Mesothelial cell of epicardium (in vitro differentiated cells): Measurements from ENCODE around the gene KCNB1. TPM values are rescaled to one million over a fixed set of nuclear protein-coding genes. Genes with fewer than 3 reads are reported as not detected.

Source experiments
- DNase-seq, 2 experiments: peaks; one replicate each; pipeline ENCODE4 v3.0.0; 2021; ENCODE audit warnings: low spot score in 2 of 2; ENCODE audit not compliant: unreplicated experiment in 2 of 2
- H3K27ac Mint-ChIP-seq: 2 replicates; pipeline ENCODE4 v1.8.0; 2021; ENCODE audit warnings: mixed read lengths
- H3K27me3 Mint-ChIP-seq: 2 replicates; pipeline ENCODE4 v1.8.0; 2021; ENCODE audit warnings: low read depth, mixed read lengths
- H3K36me3 Mint-ChIP-seq: 2 replicates; pipeline ENCODE4 v1.8.0; 2021; ENCODE audit warnings: mixed read lengths
- H3K4me1 Mint-ChIP-seq: 2 replicates; pipeline ENCODE4 v1.8.0; 2021; ENCODE audit warnings: mixed read lengths
- H3K4me3 Mint-ChIP-seq: 2 replicates; pipeline ENCODE4 v1.8.0; 2021; ENCODE audit warnings: mild to moderate bottlenecking, moderate library complexity, mixed read lengths
- H3K9me3 Mint-ChIP-seq: 2 replicates; pipeline ENCODE4 v1.8.0; 2021; ENCODE audit warnings: mixed read lengths
- total RNA-seq: library from RNA; stranded (reverse); gene quantifications from 3 replicates; pipeline ENCODE4 v1.2.1, GENCODE V29; 2021
- TF ChIP-seq, protein P1 (sequence below): fragments of 200-600 bp; sonication (generic); IDR thresholded peaks from one replicate; pipeline ENCODE4 v1.5.0; 2021; ENCODE audit warnings: antibody characterized with exemption; ENCODE audit not compliant: unreplicated experiment

KCNB1 gene
- total RNA-seq, 1 donor from 2014 or later = 0.51 TPM

DNA sequence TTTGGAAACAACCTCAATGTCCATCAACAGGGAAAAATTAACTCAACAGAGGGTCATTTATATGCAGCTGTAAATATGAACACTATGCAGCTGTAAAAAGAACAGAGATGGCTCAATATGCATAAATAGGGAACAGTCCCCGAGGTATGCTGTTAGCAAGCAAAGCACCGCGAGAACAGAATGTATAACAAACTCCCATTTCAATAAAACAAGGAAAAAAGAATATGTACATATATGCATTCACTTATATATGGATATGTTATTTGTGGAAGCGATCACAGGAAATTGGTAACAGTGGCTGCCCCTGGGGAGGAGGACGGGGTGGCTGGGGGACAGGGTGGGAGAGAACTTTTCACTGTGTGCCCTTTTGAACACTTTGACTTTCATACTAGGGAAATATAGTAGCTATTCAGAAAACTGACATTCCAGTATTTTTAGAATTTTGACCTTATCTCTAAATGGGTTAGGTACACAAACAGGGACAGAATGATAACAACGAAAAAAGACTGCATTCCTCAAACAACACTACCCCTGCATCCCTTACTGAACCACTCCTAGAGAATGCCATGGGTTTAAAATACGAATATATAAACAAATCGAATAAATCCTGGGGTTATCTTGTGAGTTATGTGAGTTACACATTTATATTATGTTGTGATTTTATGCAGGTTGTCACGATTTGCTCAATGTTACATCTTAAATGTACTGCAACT, 64.5 kb downstream of the KCNB1 start:
- no peaks in the 10 kb centered on the region for H3K4me1 Mint-ChIP-seq

DNA sequence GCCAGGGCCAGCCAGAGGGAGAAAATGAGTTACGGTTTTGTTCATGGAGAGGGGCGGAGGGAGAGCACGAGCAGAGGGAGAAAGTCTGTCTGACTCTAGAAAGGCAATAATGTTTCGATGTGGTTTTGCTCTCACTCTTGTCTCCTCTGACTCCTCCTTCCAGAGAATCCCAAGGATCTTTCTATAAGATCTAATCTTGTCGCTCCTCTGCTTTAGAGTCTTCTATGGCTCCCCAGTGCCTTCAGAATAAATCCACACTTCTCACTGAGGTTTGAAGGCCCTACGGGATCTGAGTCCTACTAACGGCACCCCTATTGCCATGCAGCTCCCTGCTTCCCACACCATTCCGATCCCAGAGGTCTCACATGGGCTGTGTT, 66.8 kb downstream of the KCNB1 start:
- TF ChIP-seq, protein P1, sequence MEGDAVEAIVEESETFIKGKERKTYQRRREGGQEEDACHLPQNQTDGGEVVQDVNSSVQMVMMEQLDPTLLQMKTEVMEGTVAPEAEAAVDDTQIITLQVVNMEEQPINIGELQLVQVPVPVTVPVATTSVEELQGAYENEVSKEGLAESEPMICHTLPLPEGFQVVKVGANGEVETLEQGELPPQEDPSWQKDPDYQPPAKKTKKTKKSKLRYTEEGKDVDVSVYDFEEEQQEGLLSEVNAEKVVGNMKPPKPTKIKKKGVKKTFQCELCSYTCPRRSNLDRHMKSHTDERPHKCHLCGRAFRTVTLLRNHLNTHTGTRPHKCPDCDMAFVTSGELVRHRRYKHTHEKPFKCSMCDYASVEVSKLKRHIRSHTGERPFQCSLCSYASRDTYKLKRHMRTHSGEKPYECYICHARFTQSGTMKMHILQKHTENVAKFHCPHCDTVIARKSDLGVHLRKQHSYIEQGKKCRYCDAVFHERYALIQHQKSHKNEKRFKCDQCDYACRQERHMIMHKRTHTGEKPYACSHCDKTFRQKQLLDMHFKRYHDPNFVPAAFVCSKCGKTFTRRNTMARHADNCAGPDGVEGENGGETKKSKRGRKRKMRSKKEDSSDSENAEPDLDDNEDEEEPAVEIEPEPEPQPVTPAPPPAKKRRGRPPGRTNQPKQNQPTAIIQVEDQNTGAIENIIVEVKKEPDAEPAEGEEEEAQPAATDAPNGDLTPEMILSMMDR = no peak

More for the DNA sequence above, 64.5 kb downstream of the KCNB1 start:
- TF ChIP-seq, protein P1 = no peak
- H3K9me3 Mint-ChIP-seq = peaks cover 2% of the 10 kb centered on the region
- H3K36me3 Mint-ChIP-seq = no peaks in the 10 kb centered on the region
- peaks cover 38% of the 10 kb centered on the region for H3K27me3 Mint-ChIP-seq
- no peak overlapping the region for H3K4me3 Mint-ChIP-seq
- H3K27ac Mint-ChIP-seq = no peak overlapping the region
- DNase-seq = no peak

DNA sequence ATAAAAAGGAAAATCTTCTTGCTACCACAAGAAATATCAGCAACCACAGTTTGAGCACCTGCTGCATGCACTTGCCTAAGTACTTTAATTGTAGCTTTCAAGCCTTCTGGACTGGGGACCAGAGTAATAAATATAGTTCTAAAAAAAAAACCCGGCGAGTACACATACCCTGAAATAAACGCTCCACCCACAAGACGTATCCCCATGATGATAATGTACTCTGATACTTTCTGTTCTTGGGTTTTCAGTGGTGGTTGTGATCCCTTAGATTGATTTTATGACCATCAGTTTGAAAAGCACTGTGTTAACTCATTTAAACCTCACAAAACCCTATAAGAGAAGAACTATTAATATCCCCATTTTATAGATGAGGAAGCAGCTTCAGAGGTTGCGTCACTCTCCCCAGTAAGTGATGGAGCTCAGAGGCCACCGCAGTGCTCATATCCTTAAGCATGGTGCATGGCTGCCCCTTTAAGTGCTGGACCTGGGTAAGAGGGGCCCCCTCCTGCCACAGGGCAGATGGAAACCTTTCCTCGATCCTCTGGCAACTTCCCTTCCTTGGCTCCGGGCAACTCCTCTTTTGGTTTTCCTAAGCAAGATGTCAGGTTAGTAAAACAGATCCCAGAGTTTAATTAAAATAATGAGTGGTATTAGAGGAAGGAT, 67.3 kb downstream of the KCNB1 start:
- no peak for DNase-seq
- Mint-ChIP-seq H3K27ac (no peak overlapping the region), H3K36me3 (no peaks in the 10 kb centered on the region), H3K27me3 (peaks cover 37% of the 10 kb centered on the region), H3K4me1 (peaks cover 2% of the 10 kb centered on the region), H3K9me3 (no peaks in the 10 kb centered on the region), H3K4me3 (no peak overlapping the region)
- TF ChIP-seq, protein P1 = no peak

More for the DNA sequence above, 66.8 kb downstream of the KCNB1 start:
- Mint-ChIP-seq H3K9me3 (no peaks in the 10 kb centered on the region), H3K27ac (no peak overlapping the region), H3K27me3 (peaks cover 37% of the 10 kb centered on the region), H3K4me1 (peaks cover 2% of the 10 kb centered on the region), H3K4me3 (no peak overlapping the region), H3K36me3 (no peaks in the 10 kb centered on the region)
- no peak for DNase-seq

DNA sequence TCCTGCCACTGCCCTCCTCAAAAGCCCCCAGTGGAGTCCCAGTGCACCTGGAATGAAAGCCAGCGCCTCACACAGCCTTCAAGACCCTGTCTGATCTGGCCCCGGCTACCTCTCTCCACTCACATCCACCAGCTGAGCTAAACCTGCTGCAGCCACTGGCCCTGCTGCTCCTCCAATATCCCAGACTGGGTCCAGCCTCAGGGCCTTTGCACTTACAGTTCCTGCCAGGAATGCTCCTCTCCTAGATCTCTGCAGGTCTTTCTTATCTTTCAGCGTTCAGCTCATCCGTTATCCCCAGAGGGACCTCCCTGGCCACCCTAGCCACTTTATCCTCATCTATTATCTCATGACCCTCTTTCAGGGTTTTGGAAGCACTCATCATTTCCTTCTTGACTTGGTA, 68.8 kb downstream of the KCNB1 start:
- Mint-ChIP-seq H3K36me3 (no peaks in the 10 kb centered on the region), H3K27me3 (peaks cover 40% of the 10 kb centered on the region), H3K9me3 (no peaks in the 10 kb centered on the region), H3K27ac (no peak overlapping the region), H3K4me1 (peaks cover 5% of the 10 kb centered on the region), H3K4me3 (no peak overlapping the region)
- TF ChIP-seq, protein P1 = no peak
- no peak for DNase-seq

DNA sequence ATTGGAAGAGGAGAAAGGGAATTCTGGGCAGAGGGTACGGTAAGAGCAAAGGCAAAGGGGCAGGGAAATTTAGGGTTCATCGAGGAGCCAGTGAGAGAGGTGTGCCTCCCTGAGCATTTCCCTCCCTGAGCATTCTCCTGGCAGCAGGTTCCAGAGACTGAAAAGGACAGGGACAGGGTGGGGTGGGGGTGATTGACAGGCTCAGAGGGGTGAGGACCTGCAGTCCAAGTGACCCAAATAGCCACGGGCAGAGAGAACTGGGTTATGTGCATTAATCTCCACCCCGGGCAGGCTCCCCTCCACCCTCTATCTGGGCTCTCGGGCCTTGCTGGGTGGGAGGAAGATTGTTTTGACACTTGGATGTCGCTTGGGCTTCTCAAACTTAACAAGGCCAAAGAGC, 69.5 kb downstream of the KCNB1 start:
- Mint-ChIP-seq H3K4me3 (no peak overlapping the region), H3K27me3 (peaks cover 41% of the 10 kb centered on the region), H3K9me3 (no peaks in the 10 kb centered on the region), H3K36me3 (no peaks in the 10 kb centered on the region), H3K27ac (no peak overlapping the region), H3K4me1 (peaks cover 5% of the 10 kb centered on the region)
- DNase-seq = no peak
- TF ChIP-seq, protein P1 = no peak
